ENCODE results near the gene NLRC5.
"Not testable (repeated sequence)": the region's sequence is repeated elsewhere in the genome, so short reads cannot be mapped to it uniquely, and the experiment has no call there.

NLRC5 gene

GRCh38 chr16:56982695-56983094 is 6.7 kb upstream of the NLRC5 start:
- DNase-seq, result no peak

- no peak for DNase-seq
Measured at GRCh38 chr16:56983211-56983751, 6.1 kb upstream of the NLRC5 start.

- DNase-seq, result no peak
Measured at GRCh38 chr16:56984639-56985038, 4.7 kb upstream of the NLRC5 start.

- DNase-seq, result no peak
Measured at GRCh38 chr16:56985288-56985961, 3.9 kb upstream of the NLRC5 start.

- no peak for DNase-seq
Measured at GRCh38 chr16:56985962-56986360, 3.4 kb upstream of the NLRC5 start.

- no peak for DNase-seq
Measured at GRCh38 chr16:56986361-56986760, 3.0 kb upstream of the NLRC5 start.

GRCh38 chr16:56986908-56987307 is 2.4 kb upstream of the NLRC5 start:
- not testable (repeated sequence) for DNase-seq

GRCh38 chr16:56987692-56988091 is 1.7 kb upstream of the NLRC5 start:
- DNase-seq, result no peak

GRCh38 chr16:56988161-56988947 is 1.0 kb upstream of the NLRC5 start:
- DNase-seq, result no peak

- no peak for DNase-seq
Measured at GRCh38 chr16:56989988-56990387, 631 bp downstream of the NLRC5 start.

GRCh38 chr16:56990407-56991286 is 1.3 kb downstream of the NLRC5 start:
- peak; percentile 12 for DNase-seq

GRCh38 chr16:56992431-56992830 is 3.1 kb downstream of the NLRC5 start:
- not testable (repeated sequence) for DNase-seq

GRCh38 chr16:56993204-56993603 is 3.8 kb downstream of the NLRC5 start:
- DNase-seq, result no peak

GRCh38 chr16:56994311-56994710 is 5.0 kb downstream of the NLRC5 start:
- no peak for DNase-seq

GRCh38 chr16:56995136-56995805 is 5.9 kb downstream of the NLRC5 start:
- DNase-seq, result no peak

GRCh38 chr16:56997264-56997663 is 7.9 kb downstream of the NLRC5 start:
- no peak for DNase-seq

GRCh38 chr16:56997931-56998330 is 8.6 kb downstream of the NLRC5 start:
- DNase-seq, result no peak

GRCh38 chr16:56998352-56998751 is 9.0 kb downstream of the NLRC5 start:
- no peak for DNase-seq

- DNase-seq, result no peak
Measured at GRCh38 chr16:56998861-56999260, 9.5 kb downstream of the NLRC5 start.

- no peak for DNase-seq
Measured at GRCh38 chr16:56999409-57000270, 10.3 kb downstream of the NLRC5 start.

GRCh38 chr16:57000271-57001025 is 11.1 kb downstream of the NLRC5 start:
- DNase-seq, result no peak
